ENCODE results near the gene STIM1.

DNA sequence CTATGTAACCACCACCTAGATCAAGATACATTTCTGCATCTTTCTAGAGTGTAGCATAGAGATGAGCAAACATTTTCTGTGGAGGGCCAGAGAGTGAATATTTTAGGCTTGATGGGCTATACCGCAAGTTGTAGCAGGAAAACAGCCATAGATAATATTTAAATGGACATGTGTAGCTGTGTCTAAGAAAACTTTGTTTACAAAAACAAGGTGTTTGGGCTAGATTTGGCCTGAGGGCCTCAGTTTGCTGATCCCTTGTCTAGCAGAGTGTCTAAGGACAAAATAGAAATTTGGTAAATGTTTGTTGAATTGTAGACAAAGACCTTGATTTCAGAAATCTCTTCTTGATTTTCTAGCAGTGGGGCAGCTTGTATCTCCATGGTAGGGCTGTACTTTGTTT, 36.3 kb downstream of the STIM1 start:
- TF ChIP-seq, protein P1, sequence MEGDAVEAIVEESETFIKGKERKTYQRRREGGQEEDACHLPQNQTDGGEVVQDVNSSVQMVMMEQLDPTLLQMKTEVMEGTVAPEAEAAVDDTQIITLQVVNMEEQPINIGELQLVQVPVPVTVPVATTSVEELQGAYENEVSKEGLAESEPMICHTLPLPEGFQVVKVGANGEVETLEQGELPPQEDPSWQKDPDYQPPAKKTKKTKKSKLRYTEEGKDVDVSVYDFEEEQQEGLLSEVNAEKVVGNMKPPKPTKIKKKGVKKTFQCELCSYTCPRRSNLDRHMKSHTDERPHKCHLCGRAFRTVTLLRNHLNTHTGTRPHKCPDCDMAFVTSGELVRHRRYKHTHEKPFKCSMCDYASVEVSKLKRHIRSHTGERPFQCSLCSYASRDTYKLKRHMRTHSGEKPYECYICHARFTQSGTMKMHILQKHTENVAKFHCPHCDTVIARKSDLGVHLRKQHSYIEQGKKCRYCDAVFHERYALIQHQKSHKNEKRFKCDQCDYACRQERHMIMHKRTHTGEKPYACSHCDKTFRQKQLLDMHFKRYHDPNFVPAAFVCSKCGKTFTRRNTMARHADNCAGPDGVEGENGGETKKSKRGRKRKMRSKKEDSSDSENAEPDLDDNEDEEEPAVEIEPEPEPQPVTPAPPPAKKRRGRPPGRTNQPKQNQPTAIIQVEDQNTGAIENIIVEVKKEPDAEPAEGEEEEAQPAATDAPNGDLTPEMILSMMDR (IDR thresholded peaks at IDR 0.05; ENCODE audit: low read depth, low read length, poor library complexity, severe bottlenecking), result no peak
- TF ChIP-seq EZH2phosphoT487 (IDR thresholded peaks at IDR 0.05; ENCODE audit: borderline replicate concordance, low read length), result no peak
